ENCODE data around the gene MYH10.

MYH10 gene

GRCh38 chr17:8469964-8470363 lies 160.6 kb downstream of the MYH10 start:
- DNase-seq: no peak

GRCh38 chr17:8468980-8469379 lies 161.5 kb downstream of the MYH10 start:
- DNase-seq: no peak

- DNase-seq: no peak
Observed at GRCh38 chr17:8468127-8468526, 162.4 kb downstream of the MYH10 start.

- DNase-seq: no peak
Observed at GRCh38 chr17:8467527-8467926, 163.0 kb downstream of the MYH10 start.

- no peak for DNase-seq
Observed at GRCh38 chr17:8466873-8467272, 163.7 kb downstream of the MYH10 start.

GRCh38 chr17:8466456-8466855 lies 164.1 kb downstream of the MYH10 start:
- no peak for DNase-seq

GRCh38 chr17:8465759-8466158 lies 164.8 kb downstream of the MYH10 start:
- no peak for DNase-seq

- DNase-seq: no peak
Observed at GRCh38 chr17:8465356-8465755, 165.2 kb downstream of the MYH10 start.

- DNase-seq: no peak
Observed at GRCh38 chr17:8464941-8465340, 165.6 kb downstream of the MYH10 start.

- DNase-seq: no peak
Observed at GRCh38 chr17:8463099-8463498, 167.4 kb downstream of the MYH10 start.

- no peak for DNase-seq
Observed at GRCh38 chr17:8462564-8462963, 168.0 kb downstream of the MYH10 start.

GRCh38 chr17:8459831-8460230 lies 170.7 kb downstream of the MYH10 start:
- DNase-seq: no peak

GRCh38 chr17:8459107-8459506 lies 171.4 kb downstream of the MYH10 start:
- no peak for DNase-seq

GRCh38 chr17:8458128-8458527 lies 172.4 kb downstream of the MYH10 start:
- DNase-seq: no peak

GRCh38 chr17:8455665-8456209 lies 174.8 kb downstream of the MYH10 start:
- DNase-seq: no peak

- no peak for DNase-seq
Observed at GRCh38 chr17:8453326-8453725, 177.2 kb downstream of the MYH10 start.

- no peak for DNase-seq
Observed at GRCh38 chr17:8451933-8452614, 178.5 kb downstream of the MYH10 start.

- DNase-seq: no peak
Observed at GRCh38 chr17:8448310-8448709, 182.2 kb downstream of the MYH10 start.

- DNase-seq: no peak
Observed at GRCh38 chr17:8447799-8448198, 182.7 kb downstream of the MYH10 start.

- no peak for DNase-seq
Observed at GRCh38 chr17:8445536-8445935, 185.0 kb downstream of the MYH10 start.

GRCh38 chr17:8444494-8444893 lies 186.0 kb downstream of the MYH10 start:
- DNase-seq: no peak

- DNase-seq: no peak
Observed at GRCh38 chr17:8443756-8444155, 186.8 kb downstream of the MYH10 start.

GRCh38 chr17:8442310-8442709 lies 188.2 kb downstream of the MYH10 start:
- no peak for DNase-seq

GRCh38 chr17:8441690-8442089 lies 188.8 kb downstream of the MYH10 start:
- DNase-seq: no peak

- no peak for DNase-seq
Observed at GRCh38 chr17:8439681-8440080, 190.8 kb downstream of the MYH10 start.
